ENCODE results near the gene NEUROG3. TPM values are rescaled to one million over a fixed set of nuclear protein-coding genes. Genes with fewer than 3 reads are reported as not detected.

NEUROG3 gene
- polyA plus RNA-seq, 2 of the 4 experiments (the other 2 are of a cell fraction), result not detected

DNA sequence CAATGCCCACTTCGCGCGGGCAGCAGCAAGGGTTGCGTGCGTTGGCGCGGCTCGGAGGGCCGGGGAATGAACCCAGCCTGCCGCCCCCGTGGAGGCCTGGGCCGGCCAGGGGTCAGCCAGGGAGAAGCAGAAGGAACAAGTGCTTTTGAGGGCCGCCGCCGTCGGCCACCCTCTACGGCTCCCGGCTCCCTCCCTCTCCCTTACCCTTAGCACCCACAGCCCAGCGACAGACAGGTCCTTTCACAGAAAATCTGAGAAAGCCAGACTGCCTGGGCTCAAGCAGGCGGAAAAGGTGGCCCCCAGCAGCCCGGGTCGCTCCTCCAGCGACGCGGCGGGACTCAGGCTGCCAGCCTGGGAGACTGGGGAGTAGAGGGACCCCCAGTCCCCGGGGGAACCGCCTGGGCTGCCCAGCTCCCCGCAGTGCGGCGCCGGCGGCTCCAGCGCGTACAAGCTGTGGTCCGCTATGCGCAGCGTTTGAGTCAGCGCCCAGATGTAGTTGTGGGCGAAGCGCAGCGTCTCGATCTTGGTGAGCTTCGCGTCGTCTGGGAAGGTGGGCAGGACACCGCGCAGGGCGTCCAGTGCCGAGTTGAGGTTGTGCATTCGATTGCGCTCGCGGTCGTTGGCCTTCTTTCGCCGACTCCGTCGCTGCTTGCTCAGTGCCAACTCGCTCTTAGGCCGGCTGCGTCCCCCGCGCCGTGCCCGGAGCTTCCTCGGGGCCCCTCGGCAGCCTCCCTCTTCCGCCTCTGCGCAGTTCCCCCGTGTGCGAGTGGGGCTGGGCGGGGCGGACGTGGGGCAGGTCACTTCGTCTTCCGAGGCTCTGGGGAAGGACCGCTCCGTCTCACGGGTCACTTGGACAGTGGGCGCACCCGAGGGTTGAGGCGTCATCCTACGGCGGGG is 815 bp downstream of the NEUROG3 start:
- WGBS (ENCODE audit: missing lambda C conversion rate), result 34% methylated on average over 54 of the region's 85 CpGs
- Histone ChIP-seq H3K27ac (no peak overlapping the region), H3K9me3 (no peaks in the 10 kb centered on the region), H3K4me2 (peak overlapping the region; percentile 45), H3K4me3 (peak overlapping the region; percentile 22; the same call in 1 of the 3 replicates), H3K4me1 (peaks cover 6% of the 10 kb centered on the region; the same call in 1 of the 3 replicates)
- ChIA-PET CTCF (interaction anchor here (1.1 to 3.7 kb wide), 2 partner anchors 12 to 50 kb away, joined by 3 to 15 read pairs; no protein-coding TSS in a partner anchor), POLR2A (no interaction called here)
- DNase-seq (ENCODE audit: low read depth in 1 of 2, low spot score in 1 of 2) (no peak), ATAC-seq (no peak), FAIRE-seq (no peak)
- TF ChIP-seq EHF (CRISPR knock-in tag; IDR thresholded peaks at IDR 0.05) (no peak), RARB (CRISPR knock-in tag; IDR thresholded peaks at IDR 0.05) (no peak), EP300 (IDR thresholded peaks at IDR 0.05) (no peak), USF2 (IDR thresholded peaks at IDR 0.05) (no peak), TFCP2L1 (CRISPR knock-in tag; IDR thresholded peaks at IDR 0.05) (no peak), SMC3 (IDR thresholded peaks at IDR 0.05) (no peak)
- TF ChIP-seq, protein P1, sequence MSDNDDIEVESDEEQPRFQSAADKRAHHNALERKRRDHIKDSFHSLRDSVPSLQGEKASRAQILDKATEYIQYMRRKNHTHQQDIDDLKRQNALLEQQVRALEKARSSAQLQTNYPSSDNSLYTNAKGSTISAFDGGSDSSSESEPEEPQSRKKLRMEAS (IDR thresholded peaks at IDR 0.05), result no peak
- TF ChIP-seq, protein P2, sequence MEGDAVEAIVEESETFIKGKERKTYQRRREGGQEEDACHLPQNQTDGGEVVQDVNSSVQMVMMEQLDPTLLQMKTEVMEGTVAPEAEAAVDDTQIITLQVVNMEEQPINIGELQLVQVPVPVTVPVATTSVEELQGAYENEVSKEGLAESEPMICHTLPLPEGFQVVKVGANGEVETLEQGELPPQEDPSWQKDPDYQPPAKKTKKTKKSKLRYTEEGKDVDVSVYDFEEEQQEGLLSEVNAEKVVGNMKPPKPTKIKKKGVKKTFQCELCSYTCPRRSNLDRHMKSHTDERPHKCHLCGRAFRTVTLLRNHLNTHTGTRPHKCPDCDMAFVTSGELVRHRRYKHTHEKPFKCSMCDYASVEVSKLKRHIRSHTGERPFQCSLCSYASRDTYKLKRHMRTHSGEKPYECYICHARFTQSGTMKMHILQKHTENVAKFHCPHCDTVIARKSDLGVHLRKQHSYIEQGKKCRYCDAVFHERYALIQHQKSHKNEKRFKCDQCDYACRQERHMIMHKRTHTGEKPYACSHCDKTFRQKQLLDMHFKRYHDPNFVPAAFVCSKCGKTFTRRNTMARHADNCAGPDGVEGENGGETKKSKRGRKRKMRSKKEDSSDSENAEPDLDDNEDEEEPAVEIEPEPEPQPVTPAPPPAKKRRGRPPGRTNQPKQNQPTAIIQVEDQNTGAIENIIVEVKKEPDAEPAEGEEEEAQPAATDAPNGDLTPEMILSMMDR (IDR thresholded peaks at IDR 0.05), result no peak

DNA sequence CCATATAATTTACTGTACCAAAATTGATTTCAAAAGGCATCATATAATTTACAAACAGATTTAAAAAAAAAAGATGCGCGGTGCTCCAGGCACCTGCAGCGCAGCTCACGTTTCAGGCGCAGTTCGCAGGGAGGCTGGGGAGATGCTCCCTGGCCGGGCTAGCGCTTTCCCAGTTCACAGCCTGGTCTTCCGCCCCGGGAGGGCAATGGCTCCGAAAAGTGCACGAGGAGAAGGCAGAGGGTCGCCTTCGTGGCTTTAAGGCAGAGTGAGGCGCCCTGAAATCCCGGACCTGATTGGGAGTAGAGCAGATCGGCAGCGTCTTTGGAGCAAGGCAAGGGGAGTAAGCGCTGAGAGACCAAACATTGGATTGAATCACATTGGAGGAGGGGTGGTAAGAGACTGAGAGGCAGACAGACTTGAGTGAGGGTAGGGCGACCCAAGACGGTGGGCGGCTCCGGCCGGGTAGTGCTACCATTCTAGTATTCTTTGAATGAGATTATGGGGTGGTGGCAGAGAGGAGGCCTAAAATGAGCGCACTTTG is 1.5 kb downstream of the NEUROG3 start:
- ChIA-PET POLR2A (no interaction called here), CTCF (interaction anchor here (1.5 kb wide), 1 partner anchor 56 kb away, joined by 4 read pairs; no protein-coding TSS in a partner anchor)
- DNase-seq (ENCODE audit: low read depth in 1 of 2, low spot score in 1 of 2) (no peak), ATAC-seq (no peak), FAIRE-seq (no peak)
- H3K4me2 ChIP-seq, result no peak overlapping the region
- peaks cover 6% of the 10 kb centered on the region; the same call in 1 of the 3 replicates for H3K4me1 ChIP-seq
- no peak overlapping the region for H3K4me3 ChIP-seq
- no peaks in the 10 kb centered on the region for H3K9me3 ChIP-seq
- no peak for TF ChIP-seq EHMT2 (IDR thresholded peaks at IDR 0.05; ENCODE audit: low read depth)
- no peak for TF ChIP-seq HOXB13 (CRISPR knock-in tag; IDR thresholded peaks at IDR 0.05; ENCODE audit: low read depth)
- TF ChIP-seq CHD4 (IDR thresholded peaks at IDR 0.05; ENCODE audit: borderline replicate concordance), result no peak
- TF ChIP-seq ZFP36 (IDR thresholded peaks at IDR 0.05; ENCODE audit: borderline replicate concordance, partially characterized antibody), result no peak
- no peak for TF ChIP-seq EHF (CRISPR knock-in tag; IDR thresholded peaks at IDR 0.05)
- TF ChIP-seq, protein P3, sequence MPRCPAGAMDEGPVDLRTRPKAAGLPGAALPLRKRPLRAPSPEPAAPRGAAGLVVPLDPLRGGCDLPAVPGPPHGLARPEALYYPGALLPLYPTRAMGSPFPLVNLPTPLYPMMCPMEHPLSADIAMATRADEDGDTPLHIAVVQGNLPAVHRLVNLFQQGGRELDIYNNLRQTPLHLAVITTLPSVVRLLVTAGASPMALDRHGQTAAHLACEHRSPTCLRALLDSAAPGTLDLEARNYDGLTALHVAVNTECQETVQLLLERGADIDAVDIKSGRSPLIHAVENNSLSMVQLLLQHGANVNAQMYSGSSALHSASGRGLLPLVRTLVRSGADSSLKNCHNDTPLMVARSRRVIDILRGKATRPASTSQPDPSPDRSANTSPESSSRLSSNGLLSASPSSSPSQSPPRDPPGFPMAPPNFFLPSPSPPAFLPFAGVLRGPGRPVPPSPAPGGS (IDR thresholded peaks at IDR 0.05), result no peak
- TF ChIP-seq POLR2AphosphoS2 (conservative IDR thresholded peaks at IDR 0.05; ENCODE audit: low read length), result no peak
- no peak for TF ChIP-seq USF2 (IDR thresholded peaks at IDR 0.05)
- TF ChIP-seq REST (IDR thresholded peaks at IDR 0.05), result no peak
- no peak for TF ChIP-seq CBX2 (IDR thresholded peaks at IDR 0.05; ENCODE audit: borderline replicate concordance, low read depth)
- TF ChIP-seq RNF2 (IDR thresholded peaks at IDR 0.05; ENCODE audit: borderline replicate concordance, low read depth), result no peak
- TF ChIP-seq JUNB (IDR thresholded peaks at IDR 0.05), result no peak
- TF ChIP-seq, protein P1 (IDR thresholded peaks at IDR 0.05), result no peak
- TF ChIP-seq NPAS2 (CRISPR knock-in tag; IDR thresholded peaks at IDR 0.05; ENCODE audit: borderline replicate concordance), result no peak
- no peak for TF ChIP-seq HDAC2 (IDR thresholded peaks at IDR 0.05)
- no peak for TF ChIP-seq ATOH8 (CRISPR knock-in tag; IDR thresholded peaks at IDR 0.05; ENCODE audit: low read depth)
- TF ChIP-seq SMC3 (IDR thresholded peaks at IDR 0.05), result no peak
- no peak for TF ChIP-seq MAZ (IDR thresholded peaks at IDR 0.05; ENCODE audit: borderline replicate concordance, low read depth, low read length)
- WGBS (ENCODE audit: missing lambda C conversion rate), result 25% methylated on average over 25 of the region's 25 CpGs
- H3K27ac ChIP-seq, result no peak overlapping the region
